Adipose tissue (tissue), 3 donors: ENCODE data around the gene PWWP2B. TPM values are rescaled to one million over a fixed set of nuclear protein-coding genes. Genes with fewer than 3 reads are reported as not detected.
A peak's percentile ranks its signal among the peaks of the same experiment; 100 is the strongest.

Experiments used
- H3K27ac ChIP-seq: one replicate; pipeline ENCODE4 v1.5.1; 2013; ENCODE audit warnings: low read depth, low read length
- WGBS, 3 donors: extraction: QIAGEN DNeasy Blood & Tissue Kit; methylation state at CpG; one replicate each; pipeline ENCODE4 v1.1.7; 2013; 5-methylcytosine and 5-hydroxymethylcytosine counted together
- polyA plus RNA-seq, 3 donors: library from polyadenylated mRNA; stranded (reverse); fragments of 200-250 nt; gene quantifications; one replicate each; pipeline ENCODE4 v1.2.3, GENCODE V29; 2013
- donor health status: healthy with polysubstance abuse.
- donor health status: Bipolar disorder and iron deficiency.
- donor health status: healthy.

PWWP2B gene
- polyA plus RNA-seq, 3 donors, result 9.2 to 33.1 (median 17.2) TPM

- 5 to 19% (median 17%) methylated on average over 32 to 33 of the region's 33 CpGs for WGBS, 3 donors
- peak overlapping the region; percentile 59 for H3K27ac ChIP-seq
Observed at GRCh38 chr10:132420981-132421846, 24.2 kb downstream of the PWWP2B start.

- WGBS, 3 donors, result 50 to 56% (median 53%) methylated on average over 30 of the region's 30 CpGs
- H3K27ac ChIP-seq, result peak overlapping the region; percentile 44
Observed at GRCh38 chr10:132421847-132422751, 25.1 kb downstream of the PWWP2B start.

DNA sequence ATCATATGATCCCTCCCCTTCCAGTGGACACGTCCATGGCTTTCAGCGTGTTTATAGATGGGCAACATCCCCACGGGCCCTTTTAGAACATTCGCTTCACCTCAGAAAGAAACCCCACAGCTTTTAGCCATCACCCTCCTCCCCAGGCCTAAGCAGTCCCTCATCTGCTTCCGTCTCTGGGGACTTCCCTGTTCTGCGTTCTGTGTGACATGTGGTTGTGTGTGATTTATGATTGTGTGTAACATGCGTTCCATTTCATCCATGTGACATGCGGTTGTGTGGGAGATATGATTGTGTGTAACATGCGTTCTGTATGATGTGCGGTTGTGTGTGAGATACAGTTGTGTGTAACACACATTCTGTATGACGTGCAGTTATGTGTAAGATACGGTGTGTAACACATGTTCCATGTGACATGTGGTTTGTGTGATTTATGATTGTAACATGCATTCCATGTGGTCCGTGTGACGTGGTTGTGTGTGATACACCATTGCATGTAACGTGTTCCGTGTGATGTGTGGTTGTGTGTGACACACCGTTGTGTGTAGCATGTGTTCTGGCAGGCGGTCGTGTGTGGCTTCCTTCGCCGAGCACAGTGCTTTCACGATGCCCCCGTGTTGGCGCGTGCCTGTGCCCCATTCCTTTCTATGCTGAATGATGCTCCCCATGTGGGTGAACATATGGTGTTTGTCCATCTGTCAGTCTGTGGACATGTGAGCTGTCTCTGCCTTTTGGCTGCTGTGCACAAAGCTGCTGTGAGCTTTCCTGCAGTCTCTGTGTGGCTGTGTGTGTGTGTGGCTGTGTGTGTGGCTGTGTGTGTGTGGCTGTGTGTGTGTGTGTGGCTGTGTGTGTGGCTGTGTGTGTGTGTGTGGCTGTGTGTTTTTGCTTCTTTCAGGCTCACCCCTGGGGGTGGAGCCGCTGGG, 26.2 kb downstream of the PWWP2B start:
- no peak overlapping the region for H3K27ac ChIP-seq
- 64 to 79% (median 65%) methylated on average over 26 of the region's 26 CpGs for WGBS, 3 donors

- no peak overlapping the region for H3K27ac ChIP-seq
- WGBS, 3 donors, result 87 to 90% (median 90%) methylated on average over 20 to 21 of the region's 21 CpGs
Observed at GRCh38 chr10:132423966-132424861, 27.2 kb downstream of the PWWP2B start.

- no peak overlapping the region for H3K27ac ChIP-seq
- 95 to 97% (median 96%) methylated on average over 61 of the region's 61 CpGs for WGBS, 3 donors
Observed at GRCh38 chr10:132425029-132425756, 28.2 kb downstream of the PWWP2B start.

DNA sequence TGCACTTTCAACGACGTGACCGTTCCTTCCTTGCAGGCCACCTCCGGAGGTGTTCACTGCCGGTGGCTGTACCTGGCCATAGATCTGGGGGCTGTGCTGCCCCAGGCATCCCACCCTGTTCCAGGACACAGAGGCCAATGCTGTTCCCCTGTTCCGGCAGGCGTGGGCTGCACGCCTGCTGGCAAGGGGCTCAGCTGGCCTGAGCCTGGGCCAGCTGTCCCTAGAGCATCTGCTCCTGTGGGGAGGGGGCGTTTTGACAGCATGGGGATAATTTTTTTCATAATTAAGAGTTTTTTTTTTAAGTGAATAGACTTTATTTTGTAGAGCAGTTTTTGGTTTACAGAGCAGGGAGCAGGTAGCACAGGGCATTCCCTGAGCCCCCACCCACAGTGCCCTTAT, 28.8 kb downstream of the PWWP2B start:
- 92 to 95% (median 93%) methylated on average over 9 of the region's 9 CpGs for WGBS, 3 donors
- H3K27ac ChIP-seq, result no peak overlapping the region

GRCh38 chr10:132427006-132427771, 30.2 kb downstream of the PWWP2B start:
- 82 to 91% (median 91%) methylated on average over 10 of the region's 10 CpGs for WGBS, 3 donors
- H3K27ac ChIP-seq, result no peak overlapping the region

GRCh38 chr10:132427939-132428367, 31.0 kb downstream of the PWWP2B start:
- no peak overlapping the region for H3K27ac ChIP-seq
- WGBS, 3 donors, result 89 to 100% (median 96%) methylated on average over 2 of the region's 2 CpGs

- no peak overlapping the region for H3K27ac ChIP-seq
- WGBS, 3 donors, result 92 to 98% (median 97%) methylated on average over 8 to 11 of the region's 11 CpGs
Observed at GRCh38 chr10:132428486-132428995, 31.5 kb downstream of the PWWP2B start.

GRCh38 chr10:132429281-132430230, 32.6 kb downstream of the PWWP2B start:
- no peak overlapping the region for H3K27ac ChIP-seq
- 49 to 52% (median 49%) methylated on average over 18 of the region's 18 CpGs for WGBS, 3 donors

GRCh38 chr10:132430231-132430743, 33.3 kb downstream of the PWWP2B start:
- WGBS, 3 donors, result 82 to 94% (median 86%) methylated on average over 8 of the region's 8 CpGs
- no peak overlapping the region for H3K27ac ChIP-seq

DNA sequence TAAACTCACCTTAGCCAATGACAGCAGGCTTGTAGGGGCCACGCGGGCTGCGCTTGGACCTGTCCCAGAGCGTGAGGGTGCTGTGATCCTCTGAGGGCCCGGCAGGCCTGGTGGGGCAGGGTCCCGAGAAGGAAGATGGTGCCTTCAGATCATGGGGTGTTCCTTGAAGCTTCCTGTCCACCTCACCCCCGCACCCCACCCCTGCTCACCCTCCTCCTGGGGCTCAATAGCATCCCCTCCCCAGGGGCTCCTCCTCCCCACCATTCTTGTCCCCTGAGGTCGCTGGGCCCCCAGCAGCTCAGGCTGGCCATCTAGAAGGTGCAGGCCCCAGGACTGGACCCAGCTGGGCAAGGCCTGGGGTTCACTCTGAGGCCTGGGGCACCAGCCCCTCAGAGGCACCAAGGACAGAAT, 33.9 kb downstream of the PWWP2B start:
- WGBS, 3 donors, result 86 to 93% (median 91%) methylated on average over 7 to 8 of the region's 8 CpGs
- no peak overlapping the region for H3K27ac ChIP-seq

- H3K27ac ChIP-seq, result no peak overlapping the region
- 88 to 91% (median 91%) methylated on average over 10 to 12 of the region's 12 CpGs for WGBS, 3 donors
Observed at GRCh38 chr10:132431537-132432175, 34.7 kb downstream of the PWWP2B start.

DNA sequence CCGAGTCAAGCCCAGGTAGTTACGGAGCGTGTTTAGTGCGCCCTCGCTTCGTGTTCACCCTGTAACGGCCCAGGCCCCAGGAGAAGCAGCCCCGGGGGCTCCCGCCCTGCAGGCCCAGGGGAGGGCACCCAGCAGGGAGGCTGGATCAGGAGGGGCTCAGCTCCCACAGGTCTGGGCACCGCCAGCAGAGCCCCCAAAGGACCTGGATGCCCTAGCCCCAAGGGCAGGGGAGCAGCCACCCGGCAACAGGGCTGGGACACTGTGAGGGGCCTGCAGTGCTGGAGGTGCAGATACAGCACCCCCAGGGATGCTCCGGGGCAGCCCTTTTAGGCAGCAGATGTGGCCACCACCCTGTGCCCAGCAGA, 35.2 kb downstream of the PWWP2B start:
- WGBS, 3 donors, result 90 to 94% (median 93%) methylated on average over 11 to 12 of the region's 12 CpGs
- no peak overlapping the region for H3K27ac ChIP-seq
